Measurements from ENCODE around the gene BCAT1. TPM values are rescaled to one million over a fixed set of nuclear protein-coding genes. Genes with fewer than 3 reads are reported as not detected.
A peak's percentile ranks its signal among the peaks of the same experiment; 100 is the strongest.

The BCAT1 gene
- total RNA-seq, 2 experiments from 2014 or later: 16.4 to 16.7 TPM

DNA sequence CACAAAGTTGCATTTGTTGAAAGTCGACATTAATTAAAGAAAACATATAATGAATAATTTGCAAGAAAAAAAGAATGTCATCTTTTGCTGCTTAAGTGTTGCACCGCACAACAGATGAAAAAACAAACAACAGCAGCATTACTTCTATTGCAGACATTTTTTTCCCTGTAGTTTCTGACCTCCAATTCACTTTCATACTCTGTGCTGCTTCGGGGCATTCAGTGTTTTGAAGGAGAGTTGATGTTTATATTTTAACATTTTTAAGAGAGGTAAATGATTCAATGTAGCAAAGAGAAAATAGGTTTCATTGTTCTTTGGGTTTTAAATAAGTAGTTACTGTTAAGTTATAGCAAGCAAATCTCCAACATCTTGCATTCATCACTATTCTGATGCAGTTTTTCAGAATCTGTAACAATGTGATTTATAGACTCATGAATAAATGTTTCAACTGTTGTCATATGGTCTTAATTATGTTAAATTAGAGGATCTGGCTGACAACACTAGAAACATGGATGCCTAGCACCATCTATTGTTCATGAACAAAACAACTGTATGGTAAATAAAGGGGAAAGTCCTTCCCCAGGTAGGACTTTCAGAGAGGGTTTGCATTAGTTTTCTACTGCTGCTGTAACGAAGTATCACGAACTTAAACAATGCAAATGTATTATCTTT lies 168.1 kb downstream of the BCAT1 start:
- no peak for DNase-seq
- CTCF ChIA-PET: interaction anchor here (0.6 kb wide), 1 partner anchor 865 kb away, joined by 4 read pairs; no protein-coding TSS in a partner anchor
- Mint-ChIP-seq H3K27ac (no peak overlapping the region), H3K36me3 (ENCODE audit: low read depth) (no peaks in the 10 kb centered on the region), H3K4me3 (no peak overlapping the region), H3K4me1 (ENCODE audit: low read depth) (no peaks in the 10 kb centered on the region), H3K27me3 (ENCODE audit: low read depth) (peaks cover 18% of the 10 kb centered on the region), H3K9me3 (no peaks in the 10 kb centered on the region)
- intact Hi-C loops (cut with micrococcal nuclease): loop anchor here (5.0 kb wide), 1 partner anchor 1924 kb away; no protein-coding TSS in a partner anchor

DNA sequence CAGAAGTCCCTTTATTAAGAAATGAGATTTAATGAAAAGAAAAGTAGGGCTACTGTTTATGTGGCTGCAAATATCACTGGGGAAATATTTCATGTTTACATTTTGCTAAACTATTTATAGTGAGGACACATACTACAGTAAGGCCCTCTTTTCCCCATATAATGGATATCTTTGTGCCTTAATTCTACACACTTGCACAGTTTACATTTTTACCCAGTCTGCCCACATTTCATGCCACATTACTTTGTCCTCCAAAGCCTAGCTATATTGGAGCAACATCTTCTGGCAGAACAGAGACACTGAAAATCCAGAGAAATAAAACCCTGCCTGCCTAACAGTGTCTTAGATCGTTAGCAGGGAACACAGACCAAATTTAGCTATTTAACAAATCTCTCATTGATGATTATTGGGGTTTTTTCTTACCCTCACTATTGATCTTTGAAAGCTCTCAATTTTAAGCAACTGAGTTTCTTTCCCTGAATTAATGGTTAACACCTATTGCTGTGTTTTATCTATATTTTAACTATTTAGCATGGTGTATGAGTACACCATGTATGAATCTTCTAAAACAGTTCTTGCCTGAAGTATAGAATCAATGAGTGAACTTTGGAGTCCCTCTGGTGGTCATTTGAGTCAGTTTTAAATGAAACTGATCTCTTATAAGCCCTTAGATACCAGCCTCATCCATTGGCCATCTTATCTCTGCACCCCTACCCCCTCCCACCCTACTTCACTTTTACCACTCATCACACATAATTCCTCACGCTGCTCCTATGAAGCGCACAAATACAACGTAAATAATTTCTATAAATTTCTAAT lies 170.2 kb downstream of the BCAT1 start:
- no peak overlapping the region for H3K4me3 Mint-ChIP-seq
- CTCF ChIA-PET: interaction anchor here (0.7 to 1.7 kb wide), 4 partner anchors 9 to 1923 kb away, joined by 3 to 4 read pairs (median 3); no protein-coding TSS in a partner anchor
- peaks cover 13% of the 10 kb centered on the region for H3K27me3 Mint-ChIP-seq (ENCODE audit: low read depth)
- H3K36me3 Mint-ChIP-seq (ENCODE audit: low read depth): no peaks in the 10 kb centered on the region
- no peaks in the 10 kb centered on the region for H3K9me3 Mint-ChIP-seq
- no peak for DNase-seq
- H3K27ac Mint-ChIP-seq: no peak overlapping the region
- H3K4me1 Mint-ChIP-seq (ENCODE audit: low read depth): no peaks in the 10 kb centered on the region
- intact Hi-C loops (cut with micrococcal nuclease): loop anchor here (1.0 to 5.0 kb wide), 6 partner anchors 58 to 1573 kb away; no protein-coding TSS in a partner anchor

DNA sequence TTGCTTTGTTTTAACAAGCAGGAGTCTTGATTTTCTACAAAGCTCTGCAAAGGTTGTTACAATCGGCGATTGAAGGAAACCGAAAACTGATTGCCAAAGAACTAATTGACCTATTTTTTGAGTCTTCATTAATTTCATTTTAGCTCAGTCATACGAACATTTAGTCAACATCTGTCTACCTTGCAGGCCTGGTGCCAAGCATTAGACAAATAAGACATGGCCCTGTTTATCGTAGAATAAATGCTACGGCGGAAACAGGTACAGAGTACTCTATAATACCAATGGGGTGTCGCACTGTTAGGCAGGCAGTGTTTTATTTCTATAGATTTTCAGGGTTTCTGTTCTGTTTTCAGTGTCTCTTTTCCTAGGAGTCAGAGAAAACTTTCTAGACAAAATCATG lies 171.5 kb downstream of the BCAT1 start:
- CTCF ChIA-PET: interaction anchor here (0.6 to 1.3 kb wide), 2 partner anchors 25 to 26 kb away, joined by 3 to 5 read pairs; no protein-coding TSS in a partner anchor
- H3K27me3 Mint-ChIP-seq (ENCODE audit: low read depth): peaks cover 5% of the 10 kb centered on the region
- no peaks in the 10 kb centered on the region for H3K36me3 Mint-ChIP-seq (ENCODE audit: low read depth)
- H3K4me1 Mint-ChIP-seq (ENCODE audit: low read depth): no peaks in the 10 kb centered on the region
- no peak for DNase-seq
- H3K4me3 Mint-ChIP-seq: no peak overlapping the region
- no peaks in the 10 kb centered on the region for H3K9me3 Mint-ChIP-seq
- intact Hi-C loops (cut with micrococcal nuclease): loop anchor here (5.0 kb wide), 2 partner anchors 180 to 500 kb away; no protein-coding TSS in a partner anchor
- no peak overlapping the region for H3K27ac Mint-ChIP-seq

- Mint-ChIP-seq H3K9me3 (no peaks in the 10 kb centered on the region), H3K27ac (no peak overlapping the region), H3K4me3 (no peak overlapping the region), H3K36me3 (ENCODE audit: low read depth) (no peaks in the 10 kb centered on the region), H3K4me1 (ENCODE audit: low read depth) (no peaks in the 10 kb centered on the region), H3K27me3 (ENCODE audit: low read depth) (peaks cover 3% of the 10 kb centered on the region)
- intact Hi-C loops (cut with micrococcal nuclease): loop anchor here (5.0 kb wide), 2 partner anchors 180 to 500 kb away; no protein-coding TSS in a partner anchor
- no peak for DNase-seq
- CTCF ChIA-PET: interaction anchor here (0.6 to 1.3 kb wide), 3 partner anchors 26 to 70 kb away, joined by 3 to 5 read pairs (median 3); no protein-coding TSS in a partner anchor
Observed at GRCh38 chr12:24776861-24777260, 172.0 kb downstream of the BCAT1 start.

DNA sequence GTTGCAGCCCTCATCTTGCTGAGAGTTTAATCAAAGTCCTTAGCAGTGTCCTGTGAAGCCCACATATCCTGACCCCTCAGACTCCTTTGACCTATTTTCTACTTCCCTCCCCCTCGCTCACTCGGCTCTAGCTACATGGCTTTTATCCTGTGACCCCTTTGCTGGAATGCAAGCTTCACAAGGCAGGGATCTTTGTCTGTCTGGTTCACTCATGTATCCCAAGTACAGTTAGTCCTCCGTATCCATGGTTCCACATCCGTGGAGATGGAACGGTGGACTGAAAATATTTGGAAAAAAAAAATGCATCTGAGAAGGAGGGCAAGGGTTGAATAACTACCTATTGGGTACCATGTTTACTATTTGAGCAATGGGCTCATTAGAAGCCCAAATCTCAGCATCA lies 173.8 kb downstream of the BCAT1 start:
- Mint-ChIP-seq H3K4me1 (ENCODE audit: low read depth) (no peaks in the 10 kb centered on the region), H3K36me3 (ENCODE audit: low read depth) (no peaks in the 10 kb centered on the region), H3K27ac (no peak overlapping the region), H3K4me3 (no peak overlapping the region), H3K9me3 (no peaks in the 10 kb centered on the region), H3K27me3 (ENCODE audit: low read depth) (no peaks in the 10 kb centered on the region)
- CTCF ChIA-PET: no interaction called here
- DNase-seq: no peak
- intact Hi-C loops (cut with micrococcal nuclease): loop anchor here (5.0 kb wide), 2 partner anchors 178 to 498 kb away; no protein-coding TSS in a partner anchor

DNA sequence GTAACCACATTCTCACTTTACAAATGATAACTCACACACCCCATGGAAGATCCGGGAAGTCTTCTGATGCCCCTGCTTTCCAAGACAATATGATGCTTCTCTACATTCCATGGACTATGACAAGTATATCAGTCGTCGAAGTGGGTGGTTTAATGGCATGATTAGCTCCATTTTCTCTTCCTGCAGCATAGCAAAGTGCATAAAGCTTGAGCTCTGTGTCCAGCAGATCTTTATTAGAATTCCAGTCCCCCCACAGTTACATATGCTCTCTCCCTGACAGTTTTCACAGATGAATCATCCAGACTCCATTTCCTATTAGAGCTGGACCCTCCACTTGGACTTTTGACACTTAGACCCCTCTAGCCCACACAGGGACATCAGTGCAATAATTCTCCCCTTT lies 174.9 kb downstream of the BCAT1 start:
- Mint-ChIP-seq H3K9me3 (no peaks in the 10 kb centered on the region), H3K27me3 (ENCODE audit: low read depth) (no peaks in the 10 kb centered on the region), H3K27ac (no peak overlapping the region), H3K4me1 (ENCODE audit: low read depth) (no peaks in the 10 kb centered on the region), H3K4me3 (no peak overlapping the region), H3K36me3 (ENCODE audit: low read depth) (no peaks in the 10 kb centered on the region)
- no peak for DNase-seq
- CTCF ChIA-PET: no interaction called here
- intact Hi-C loops (cut with micrococcal nuclease): no loop called here

DNA sequence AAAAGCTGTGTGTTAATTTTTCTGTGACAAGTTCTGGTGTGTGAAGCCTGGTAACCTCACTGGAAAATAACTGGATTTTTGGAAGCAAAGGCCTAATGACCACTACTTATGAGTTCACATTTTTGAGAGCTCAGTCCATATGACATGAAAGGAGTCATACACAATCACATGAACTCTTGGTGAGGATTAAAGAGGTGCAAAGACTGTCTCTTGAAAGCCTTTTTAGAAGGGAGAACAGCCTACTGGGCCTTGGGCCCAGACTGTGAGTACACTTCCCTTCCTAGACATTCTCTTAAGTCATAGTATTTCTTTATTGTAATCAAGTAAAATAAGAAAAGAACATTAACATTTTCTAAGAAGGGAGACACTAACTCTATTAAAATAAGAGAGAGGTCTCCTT lies 176.1 kb downstream of the BCAT1 start:
- Mint-ChIP-seq H3K9me3 (no peaks in the 10 kb centered on the region), H3K27me3 (ENCODE audit: low read depth) (no peaks in the 10 kb centered on the region), H3K4me3 (no peak overlapping the region), H3K27ac (no peak overlapping the region), H3K36me3 (ENCODE audit: low read depth) (no peaks in the 10 kb centered on the region), H3K4me1 (ENCODE audit: low read depth) (no peaks in the 10 kb centered on the region)
- CTCF ChIA-PET: interaction anchor here (1.0 kb wide), 1 partner anchor 10 kb away, joined by 3 read pairs; no protein-coding TSS in a partner anchor
- DNase-seq: no peak
- intact Hi-C loops (cut with micrococcal nuclease): no loop called here

GRCh38 chr12:24770821-24771220 lies 178.1 kb downstream of the BCAT1 start:
- H3K4me3 Mint-ChIP-seq: no peak overlapping the region
- H3K36me3 Mint-ChIP-seq (ENCODE audit: low read depth): no peaks in the 10 kb centered on the region
- intact Hi-C loops (cut with micrococcal nuclease): no loop called here
- no peak overlapping the region for H3K27ac Mint-ChIP-seq
- CTCF ChIA-PET: no interaction called here
- peaks cover 2% of the 10 kb centered on the region for H3K27me3 Mint-ChIP-seq (ENCODE audit: low read depth)
- H3K4me1 Mint-ChIP-seq (ENCODE audit: low read depth): no peaks in the 10 kb centered on the region
- no peaks in the 10 kb centered on the region for H3K9me3 Mint-ChIP-seq
- DNase-seq: no peak

DNA sequence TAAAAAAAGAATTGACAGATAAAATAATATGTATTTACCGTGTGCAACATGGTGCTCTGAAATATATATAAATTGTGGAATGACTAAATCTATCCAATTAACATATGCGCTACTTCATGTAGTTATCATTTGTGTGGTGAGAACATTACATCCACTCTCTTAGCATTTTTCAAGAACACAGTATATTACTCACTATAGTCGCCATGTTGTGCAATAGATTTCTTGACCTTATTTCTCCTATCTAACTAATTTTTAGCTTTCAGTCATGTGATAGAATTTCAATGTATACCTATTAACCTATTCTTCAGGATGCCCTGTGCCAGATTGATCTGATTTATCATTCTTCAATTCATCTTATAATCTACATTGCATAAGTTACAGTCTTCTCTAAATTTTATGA lies 178.6 kb downstream of the BCAT1 start:
- intact Hi-C loops (cut with micrococcal nuclease): no loop called here
- H3K27me3 Mint-ChIP-seq (ENCODE audit: low read depth): peaks cover 2% of the 10 kb centered on the region
- H3K27ac Mint-ChIP-seq: no peak overlapping the region
- no peaks in the 10 kb centered on the region for H3K4me1 Mint-ChIP-seq (ENCODE audit: low read depth)
- no peak for DNase-seq
- no peak overlapping the region for H3K4me3 Mint-ChIP-seq
- H3K9me3 Mint-ChIP-seq: no peaks in the 10 kb centered on the region
- CTCF ChIA-PET: no interaction called here
- H3K36me3 Mint-ChIP-seq (ENCODE audit: low read depth): no peaks in the 10 kb centered on the region

GRCh38 chr12:24769682-24770081 lies 179.2 kb downstream of the BCAT1 start:
- DNase-seq: no peak
- Mint-ChIP-seq H3K27me3 (ENCODE audit: low read depth) (peaks cover 2% of the 10 kb centered on the region), H3K4me3 (no peak overlapping the region), H3K36me3 (ENCODE audit: low read depth) (no peaks in the 10 kb centered on the region), H3K4me1 (ENCODE audit: low read depth) (no peaks in the 10 kb centered on the region), H3K27ac (no peak overlapping the region), H3K9me3 (no peaks in the 10 kb centered on the region)
- intact Hi-C loops (cut with micrococcal nuclease): no loop called here
- CTCF ChIA-PET: no interaction called here

DNA sequence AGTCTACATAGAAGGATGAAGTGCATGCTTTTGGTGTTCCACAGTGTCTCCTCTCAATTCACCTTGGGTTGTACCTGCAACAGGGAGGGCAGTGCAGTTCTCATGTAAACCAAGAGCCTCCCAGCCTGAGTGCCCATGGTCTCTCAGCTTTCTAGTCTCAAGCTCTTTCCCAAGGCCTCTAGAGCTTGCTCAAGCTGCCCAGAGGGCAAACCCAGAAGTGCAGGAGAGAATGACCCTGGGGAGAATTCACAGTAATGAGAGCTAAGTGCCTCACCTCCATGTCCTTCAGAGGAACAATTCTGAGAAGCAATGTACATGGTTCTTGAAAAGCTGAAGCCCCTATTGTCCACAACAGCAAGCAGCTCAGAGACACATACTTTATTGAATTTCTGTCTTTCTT lies 180.5 kb downstream of the BCAT1 start:
- CTCF ChIA-PET: interaction anchor here (0.9 kb wide), 1 partner anchor 10 kb away, joined by 3 read pairs; no protein-coding TSS in a partner anchor

DNA sequence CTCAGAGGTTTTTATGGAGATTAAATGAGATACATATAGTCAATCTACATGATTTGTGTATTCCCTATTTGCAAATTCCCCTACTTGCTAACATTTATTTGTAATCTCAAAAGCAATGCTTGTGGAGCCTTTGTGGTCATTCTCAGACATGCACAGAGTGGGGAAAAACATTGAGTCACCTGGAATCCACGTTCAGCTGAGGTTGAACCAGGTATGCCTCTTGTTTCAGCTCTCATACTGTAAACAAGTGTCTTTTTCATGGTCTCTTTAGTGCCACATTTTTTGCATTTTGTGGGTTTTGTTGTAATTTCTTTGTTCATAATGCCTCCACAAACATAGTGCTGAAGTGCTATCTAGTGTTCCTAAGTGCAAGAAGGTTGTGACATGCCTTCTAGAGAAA lies 181.9 kb downstream of the BCAT1 start:
- CTCF ChIA-PET: interaction anchor here (1.6 kb wide), 1 partner anchor 68 kb away, joined by 3 read pairs; no protein-coding TSS in a partner anchor
- DNase-seq: peak; percentile 31
- no peaks in the 10 kb centered on the region for H3K36me3 Mint-ChIP-seq (ENCODE audit: low read depth)
- H3K9me3 Mint-ChIP-seq: no peaks in the 10 kb centered on the region
- intact Hi-C loops (cut with micrococcal nuclease): loop anchor here (1.0 kb wide), 1 partner anchor 12 kb away; no protein-coding TSS in a partner anchor
- no peak overlapping the region for H3K4me3 Mint-ChIP-seq
- no peak overlapping the region for H3K27ac Mint-ChIP-seq
- H3K4me1 Mint-ChIP-seq (ENCODE audit: low read depth): no peaks in the 10 kb centered on the region
- H3K27me3 Mint-ChIP-seq (ENCODE audit: low read depth): peaks cover 2% of the 10 kb centered on the region

More for the DNA sequence above, 180.5 kb downstream of the BCAT1 start:
- Mint-ChIP-seq H3K9me3 (no peaks in the 10 kb centered on the region), H3K36me3 (ENCODE audit: low read depth) (no peaks in the 10 kb centered on the region), H3K27ac (no peak overlapping the region), H3K27me3 (ENCODE audit: low read depth) (peaks cover 2% of the 10 kb centered on the region), H3K4me1 (ENCODE audit: low read depth) (no peaks in the 10 kb centered on the region), H3K4me3 (no peak overlapping the region)
- intact Hi-C loops (cut with micrococcal nuclease): no loop called here
- no peak for DNase-seq
